SU-DHL-6 (cell line): Measurements from ENCODE around the gene VARS1.

Source experiments
- H2AFZ ChIP-seq: fragments of 200-600 bp; sonication (generic); 2 replicates; pipeline ENCODE4 v1.6.1; 2014; ENCODE audit warnings: low read depth, mild to moderate bottlenecking, moderate library complexity, mixed read lengths, antibody characterized with exemption, low read length; ENCODE audit not compliant: severe bottlenecking
- H3F3A ChIP-seq: fragments of 200-600 bp; shearing (Covaris generic); 2 replicates; pipeline ENCODE4 v1.6.0; 2016; ENCODE audit warnings: antibody characterized with exemption, mild to moderate bottlenecking; ENCODE audit not compliant: insufficient read depth
- H3K27ac ChIP-seq: fragments of 200-600 bp; sonication (generic); 2 replicates; pipeline ENCODE4 v1.5.1; 2016; ENCODE audit warnings: low read depth, mild to moderate bottlenecking, low read length, moderate library complexity, mixed read lengths
- H3K27me3 ChIP-seq: fragments of 200-600 bp; sonication (generic), shearing (Covaris generic); 2 replicates; pipeline ENCODE4 v1.6.0; 2014; ENCODE audit warnings: mild to moderate bottlenecking, low read length
- H3K36me3 ChIP-seq: fragments of 200-600 bp; sonication (generic); 2 replicates; pipeline ENCODE4 v1.6.1; 2014; ENCODE audit warnings: mild to moderate bottlenecking, low read length, mixed read lengths
- H3K4me2 ChIP-seq: fragments of 300-600, 200-600 bp; shearing (Covaris generic), sonication (generic); 2 replicates; pipeline ENCODE4 v1.6.0; 2014; ENCODE audit warnings: low read length, low read depth, mild to moderate bottlenecking; ENCODE audit not compliant: poor library complexity, severe bottlenecking
- H3K4me3 ChIP-seq: fragments of 200-600 bp; sonication (generic); 2 replicates; pipeline ENCODE4 v1.5.1; 2014; ENCODE audit warnings: antibody characterized with exemption, low read length, mild to moderate bottlenecking, mixed read lengths; ENCODE audit not compliant: insufficient read depth, poor library complexity, severe bottlenecking
- H3K79me2 ChIP-seq: fragments of 200-600 bp; sonication (generic); 2 replicates; pipeline ENCODE4 v1.6.1; 2014; ENCODE audit warnings: mild to moderate bottlenecking, low read length, moderate library complexity; ENCODE audit not compliant: insufficient read depth
- H3K9ac ChIP-seq: fragments of 200-600 bp; sonication (generic); 2 replicates; pipeline ENCODE4 v1.7.0; 2014; ENCODE audit warnings: mild to moderate bottlenecking, low read length
- H3K9me2 ChIP-seq: fragments of 200-600 bp; sonication (generic); replicated peaks from 2 replicates; pipeline ENCODE4 v1.6.1; 2014; ENCODE audit warnings: low read length; ENCODE audit not compliant: insufficient read depth
- H3K9me3 ChIP-seq: fragments of 200-600 bp; sonication (generic); 2 replicates; pipeline ENCODE4 v1.6.1; 2014; ENCODE audit warnings: low read length, mixed read lengths; ENCODE audit not compliant: insufficient read depth
- H4K20me1 ChIP-seq: fragments of 200-600 bp; sonication (generic); 2 replicates; pipeline ENCODE4 v1.6.1; 2014; ENCODE audit warnings: low read depth, mild to moderate bottlenecking, antibody characterized with exemption, low read length, moderate library complexity, mixed read lengths
- CTCF ChIP-seq: fragments of 200-600 bp; sonication (generic); IDR thresholded peaks from one replicate; pipeline ENCODE4 v1.5.1; 2017; ENCODE audit warnings: antibody characterized with exemption, mild to moderate bottlenecking, low read length, moderate library complexity; ENCODE audit not compliant: insufficient read depth, poor library complexity, severe bottlenecking
- EZH2phosphoT487 ChIP-seq: fragments of 200-600 bp; sonication (generic), shearing (Covaris generic); conservative IDR thresholded peaks from 2 replicates; pipeline ENCODE4 v1.6.1; 2018; ENCODE audit warnings: mild to moderate bottlenecking, antibody characterized with exemption, low read length, moderate library complexity, mixed read lengths

Gene VARS1

DNA sequence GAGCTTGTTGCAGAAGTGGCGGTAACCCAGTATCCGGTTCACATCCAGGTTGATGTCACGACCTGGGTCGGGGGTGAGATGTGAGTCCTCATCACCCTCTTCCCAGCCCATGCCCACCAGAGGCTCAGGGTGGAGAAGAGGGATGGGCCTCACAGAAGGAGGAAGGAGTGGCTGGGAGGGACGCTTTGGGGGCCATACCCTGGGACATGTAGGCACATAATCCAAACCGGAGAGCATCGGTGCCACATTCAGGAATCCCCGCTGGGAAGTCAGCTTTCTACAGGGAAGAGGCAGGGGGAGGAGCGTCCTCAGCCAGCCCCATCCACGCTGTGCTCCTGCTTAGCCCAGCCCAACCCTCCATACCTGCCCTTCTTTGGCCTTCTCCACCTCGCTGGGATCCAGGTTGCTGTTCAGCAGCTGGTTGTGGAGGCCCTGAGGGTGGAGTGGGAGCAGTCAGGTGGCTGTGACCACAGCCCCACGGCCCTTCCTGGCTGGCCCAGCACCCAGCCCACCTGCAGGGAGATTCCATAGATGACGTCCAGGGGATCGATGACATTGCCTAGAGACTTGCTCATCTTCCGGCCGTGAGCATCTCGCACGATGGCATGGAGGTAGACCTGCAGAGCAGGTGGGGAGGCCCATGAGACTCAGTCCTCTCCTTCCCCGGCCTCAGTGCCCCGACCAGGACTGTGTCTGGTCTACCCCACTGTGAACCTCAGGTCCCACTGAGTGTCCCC lies 14.9 kb downstream of the VARS1 start:
- H3K9ac ChIP-seq = no peak overlapping the region
- H3F3A ChIP-seq = no peaks in the 10 kb centered on the region; the same call in 1 of the 2 replicates

GRCh38 chr6:31779908-31780307 lies 15.6 kb downstream of the VARS1 start:
- Histone ChIP-seq H3K36me3 (peaks cover 4% of the 10 kb centered on the region; the same call in 1 of the 2 replicates), H3F3A (no peaks in the 10 kb centered on the region; the same call in 1 of the 2 replicates), H3K79me2 (no peaks in the 10 kb centered on the region)

More for the DNA sequence above, 14.9 kb downstream of the VARS1 start:
- Histone ChIP-seq H3K9me2 (no peaks in the 10 kb centered on the region), H3K9me3 (no peaks in the 10 kb centered on the region), H2AFZ (no peak overlapping the region), H3K4me3 (no peak overlapping the region), H3K27ac (no peak overlapping the region), H4K20me1 (no peaks in the 10 kb centered on the region), H3K36me3 (peaks cover 4% of the 10 kb centered on the region; the same call in 1 of the 2 replicates), H3K79me2 (no peaks in the 10 kb centered on the region), H3K4me2 (no peak overlapping the region), H3K27me3 (no peaks in the 10 kb centered on the region)
- no peak for TF ChIP-seq EZH2phosphoT487
- TF ChIP-seq CTCF = no peak

DNA sequence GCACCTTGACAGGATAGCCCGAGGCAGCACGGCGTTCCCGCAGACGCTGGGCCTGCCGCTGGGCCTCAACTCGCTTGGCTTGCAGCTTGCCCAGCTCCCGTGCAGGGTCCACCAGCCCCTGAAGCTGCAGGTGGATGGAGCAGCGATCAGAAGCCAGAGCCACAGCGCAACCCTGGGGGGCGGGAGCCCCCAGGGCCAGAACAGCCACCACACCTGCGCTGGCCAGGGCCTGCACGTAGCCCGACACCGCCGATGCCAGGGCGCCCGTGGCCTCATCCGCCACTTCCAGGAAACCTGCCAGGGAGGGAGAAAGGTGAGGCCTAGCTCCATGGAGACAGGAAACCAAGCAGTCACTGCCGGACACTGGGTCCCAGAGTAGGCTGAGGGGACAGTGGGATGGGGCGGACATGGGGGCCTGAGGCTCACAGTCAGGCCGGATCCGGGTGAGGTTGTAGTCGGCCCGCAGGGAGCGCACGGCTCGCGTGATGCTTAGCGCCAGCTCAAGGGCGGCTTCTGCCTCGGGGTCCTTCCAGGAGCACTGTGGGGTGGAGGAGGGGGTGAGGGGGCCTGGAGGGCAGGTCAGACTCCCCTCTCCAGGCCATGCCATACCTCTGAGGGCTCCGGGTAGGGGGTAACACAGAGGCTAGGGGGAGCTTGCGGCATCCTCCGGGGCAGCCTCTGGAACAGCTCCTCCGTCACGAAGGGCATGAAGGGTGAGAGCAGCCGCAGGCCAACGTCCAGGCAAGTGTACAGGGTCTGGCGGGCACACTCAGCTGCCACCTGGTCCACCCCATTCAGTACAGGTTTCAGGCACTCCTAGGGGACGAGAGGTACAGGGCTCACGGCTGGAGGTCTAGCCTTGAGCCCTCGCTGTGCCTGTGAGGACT lies 16.3 kb downstream of the VARS1 start:
- H3K4me3 ChIP-seq = no peak overlapping the region
- H3K9me3 ChIP-seq = no peaks in the 10 kb centered on the region
- H3K4me2 ChIP-seq = no peak overlapping the region
- no peaks in the 10 kb centered on the region for H3K36me3 ChIP-seq
- H3K79me2 ChIP-seq = no peaks in the 10 kb centered on the region
- H3K9me2 ChIP-seq = no peaks in the 10 kb centered on the region
- no peak overlapping the region for H3K27ac ChIP-seq
- no peaks in the 10 kb centered on the region for H3K27me3 ChIP-seq
- no peak for TF ChIP-seq CTCF
- TF ChIP-seq EZH2phosphoT487 = no peak
- H4K20me1 ChIP-seq = no peaks in the 10 kb centered on the region
- H3K9ac ChIP-seq = no peak overlapping the region
- H3F3A ChIP-seq = no peaks in the 10 kb centered on the region; the same call in 1 of the 2 replicates
- H2AFZ ChIP-seq = no peak overlapping the region

More at GRCh38 chr6:31779908-31780307, 15.6 kb downstream of the VARS1 start:
- no peaks in the 10 kb centered on the region for H3K9me3 ChIP-seq
- no peak overlapping the region for H3K4me3 ChIP-seq
- no peaks in the 10 kb centered on the region for H3K9me2 ChIP-seq
- H4K20me1 ChIP-seq = no peaks in the 10 kb centered on the region
- no peak overlapping the region for H3K27ac ChIP-seq
- H3K27me3 ChIP-seq = no peaks in the 10 kb centered on the region
- TF ChIP-seq EZH2phosphoT487 = no peak
- no peak for TF ChIP-seq CTCF
- H2AFZ ChIP-seq = no peak overlapping the region
- H3K4me2 ChIP-seq = no peak overlapping the region
- no peak overlapping the region for H3K9ac ChIP-seq
